ENCODE results near the gene SIPA1L3. TPM values are rescaled to one million over a fixed set of nuclear protein-coding genes. Genes with fewer than 3 reads are reported as not detected.
A peak's percentile ranks its signal among the peaks of the same experiment; 100 is the strongest.
"Not testable (repeated sequence)": the region's sequence is repeated elsewhere in the genome, so short reads cannot be mapped to it uniquely, and the experiment has no call there.

SIPA1L3 gene
- total RNA-seq, 1 experiment from 2014 or later, result 66.3 TPM

DNA sequence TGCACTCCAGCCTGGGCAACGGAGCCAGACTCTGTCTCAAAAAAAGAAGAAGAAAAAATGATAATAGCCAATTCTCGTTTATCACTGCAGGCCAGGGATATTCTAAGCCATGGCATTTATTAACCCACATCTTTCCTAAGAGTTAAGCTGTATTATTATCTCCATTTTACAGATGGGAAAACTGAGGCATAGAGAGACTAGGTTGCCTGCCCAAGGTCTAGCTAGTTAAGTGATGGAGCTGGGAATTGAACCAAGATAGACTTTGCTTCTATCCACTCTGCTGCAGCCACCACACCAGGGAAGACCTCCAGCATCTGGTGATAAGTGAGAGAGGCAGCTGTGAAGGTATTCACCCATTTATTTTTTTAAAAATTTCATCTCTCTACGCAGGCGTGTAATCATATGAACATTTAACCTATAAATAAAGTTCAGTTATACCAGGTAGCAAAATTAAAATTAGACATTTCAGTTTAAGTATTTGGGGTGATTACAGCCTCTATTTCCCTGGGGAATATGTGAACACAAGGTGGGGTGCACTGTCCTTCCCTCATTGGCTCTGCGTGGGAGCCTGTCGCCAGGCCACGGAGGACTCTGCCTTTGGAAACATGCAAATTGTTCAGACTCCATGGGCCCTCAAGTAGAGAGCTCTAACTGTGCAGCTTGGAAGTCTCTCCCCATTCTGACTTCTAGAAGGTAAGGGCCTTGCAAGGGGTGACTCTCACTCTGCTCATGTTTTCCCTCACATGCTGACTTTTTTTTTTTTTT is 157.8 kb downstream of the SIPA1L3 start:
- DNase-seq (ENCODE audit: low read depth, low spot score), result no peak
- Histone ChIP-seq H3K4me1 (ENCODE audit: control insufficient read depth, insufficient read depth, low read length) (0 out of 2 replicates have a peak, but pooled peaks cover 7% of the 10 kb centered on the region), H3K36me3 (ENCODE audit: control insufficient read depth, insufficient read depth, low read length) (no peaks in the 10 kb centered on the region), H3K9me3 (ENCODE audit: control insufficient read depth, insufficient read depth, low read depth, low read length) (no peaks in the 10 kb centered on the region), H3K27me3 (ENCODE audit: control insufficient read depth, insufficient read depth, low read length) (no peaks in the 10 kb centered on the region), H3K27ac (ENCODE audit: low read length) (no peak overlapping the region), H3K4me3 (ENCODE audit: low read depth in 2 of 2, low read length in 2 of 2) (no peak overlapping the region)
- no peak for TF ChIP-seq SIN3A (IDR thresholded peaks at IDR 0.05; ENCODE audit: borderline replicate concordance, insufficient read depth, low read depth, low read length)
- TF ChIP-seq, protein P1, sequence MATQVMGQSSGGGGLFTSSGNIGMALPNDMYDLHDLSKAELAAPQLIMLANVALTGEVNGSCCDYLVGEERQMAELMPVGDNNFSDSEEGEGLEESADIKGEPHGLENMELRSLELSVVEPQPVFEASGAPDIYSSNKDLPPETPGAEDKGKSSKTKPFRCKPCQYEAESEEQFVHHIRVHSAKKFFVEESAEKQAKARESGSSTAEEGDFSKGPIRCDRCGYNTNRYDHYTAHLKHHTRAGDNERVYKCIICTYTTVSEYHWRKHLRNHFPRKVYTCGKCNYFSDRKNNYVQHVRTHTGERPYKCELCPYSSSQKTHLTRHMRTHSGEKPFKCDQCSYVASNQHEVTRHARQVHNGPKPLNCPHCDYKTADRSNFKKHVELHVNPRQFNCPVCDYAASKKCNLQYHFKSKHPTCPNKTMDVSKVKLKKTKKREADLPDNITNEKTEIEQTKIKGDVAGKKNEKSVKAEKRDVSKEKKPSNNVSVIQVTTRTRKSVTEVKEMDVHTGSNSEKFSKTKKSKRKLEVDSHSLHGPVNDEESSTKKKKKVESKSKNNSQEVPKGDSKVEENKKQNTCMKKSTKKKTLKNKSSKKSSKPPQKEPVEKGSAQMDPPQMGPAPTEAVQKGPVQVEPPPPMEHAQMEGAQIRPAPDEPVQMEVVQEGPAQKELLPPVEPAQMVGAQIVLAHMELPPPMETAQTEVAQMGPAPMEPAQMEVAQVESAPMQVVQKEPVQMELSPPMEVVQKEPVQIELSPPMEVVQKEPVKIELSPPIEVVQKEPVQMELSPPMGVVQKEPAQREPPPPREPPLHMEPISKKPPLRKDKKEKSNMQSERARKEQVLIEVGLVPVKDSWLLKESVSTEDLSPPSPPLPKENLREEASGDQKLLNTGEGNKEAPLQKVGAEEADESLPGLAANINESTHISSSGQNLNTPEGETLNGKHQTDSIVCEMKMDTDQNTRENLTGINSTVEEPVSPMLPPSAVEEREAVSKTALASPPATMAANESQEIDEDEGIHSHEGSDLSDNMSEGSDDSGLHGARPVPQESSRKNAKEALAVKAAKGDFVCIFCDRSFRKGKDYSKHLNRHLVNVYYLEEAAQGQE (IDR thresholded peaks at IDR 0.05; ENCODE audit: insufficient read depth in 1 of 2, low read depth in 2 of 2, low read length in 1 of 2), result no peak
- TF ChIP-seq, protein P2, sequence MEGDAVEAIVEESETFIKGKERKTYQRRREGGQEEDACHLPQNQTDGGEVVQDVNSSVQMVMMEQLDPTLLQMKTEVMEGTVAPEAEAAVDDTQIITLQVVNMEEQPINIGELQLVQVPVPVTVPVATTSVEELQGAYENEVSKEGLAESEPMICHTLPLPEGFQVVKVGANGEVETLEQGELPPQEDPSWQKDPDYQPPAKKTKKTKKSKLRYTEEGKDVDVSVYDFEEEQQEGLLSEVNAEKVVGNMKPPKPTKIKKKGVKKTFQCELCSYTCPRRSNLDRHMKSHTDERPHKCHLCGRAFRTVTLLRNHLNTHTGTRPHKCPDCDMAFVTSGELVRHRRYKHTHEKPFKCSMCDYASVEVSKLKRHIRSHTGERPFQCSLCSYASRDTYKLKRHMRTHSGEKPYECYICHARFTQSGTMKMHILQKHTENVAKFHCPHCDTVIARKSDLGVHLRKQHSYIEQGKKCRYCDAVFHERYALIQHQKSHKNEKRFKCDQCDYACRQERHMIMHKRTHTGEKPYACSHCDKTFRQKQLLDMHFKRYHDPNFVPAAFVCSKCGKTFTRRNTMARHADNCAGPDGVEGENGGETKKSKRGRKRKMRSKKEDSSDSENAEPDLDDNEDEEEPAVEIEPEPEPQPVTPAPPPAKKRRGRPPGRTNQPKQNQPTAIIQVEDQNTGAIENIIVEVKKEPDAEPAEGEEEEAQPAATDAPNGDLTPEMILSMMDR (IDR thresholded peaks at IDR 0.05), result no peak
- TF ChIP-seq POLR2AphosphoS5 (IDR thresholded peaks at IDR 0.05; ENCODE audit: low read depth, low read length), result no peak
- TF ChIP-seq TCF7L2 (IDR thresholded peaks at IDR 0.05; ENCODE audit: low read depth, low read length), result no peak
- CTCF ChIA-PET, result interaction anchor here (0.7 kb wide), 1 partner anchor 607 kb away, joined by 12 read pairs; no protein-coding TSS in a partner anchor
- intact Hi-C loops (cut with micrococcal nuclease; ENCODE audit: unreplicated experiment), result no loop called here
- no peak for ATAC-seq
- POLR2A ChIA-PET, result interaction anchor here (0.6 to 0.7 kb wide), 2 partner anchors 25 to 132 kb away, joined by 7 to 11 read pairs; no protein-coding TSS in a partner anchor
- in situ Hi-C loops (cut with HindIII; ENCODE audit: low pct_unique_long_range_greater_than_20kb, low sequenced_read_pairs), result loop anchor here (5.0 kb wide), 1 partner anchor 68 kb away; no protein-coding TSS in a partner anchor
- TSS peak; percentile 62 for BruUV-seq (replicated peaks)

DNA sequence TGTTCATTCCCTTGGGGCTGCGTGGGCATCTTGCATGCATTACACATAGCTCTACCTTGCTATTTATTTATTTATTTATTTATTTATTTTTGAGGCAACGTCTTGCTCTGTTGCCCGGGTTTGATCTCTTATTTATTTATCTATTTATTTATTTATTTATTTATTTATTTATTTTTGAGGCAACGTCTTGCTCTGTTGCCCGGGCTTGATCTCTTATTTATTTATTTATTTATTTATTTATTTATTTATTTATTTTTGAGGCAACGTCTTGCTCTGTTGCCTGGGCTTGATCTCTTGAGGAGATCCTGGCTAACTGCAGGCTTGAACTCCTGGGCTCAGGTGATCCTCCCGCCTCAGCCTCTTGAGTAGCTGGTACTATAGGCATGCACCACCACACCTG is 158.8 kb downstream of the SIPA1L3 start:
- H3K36me3 ChIP-seq (ENCODE audit: control insufficient read depth, insufficient read depth, low read length); ATAC-seq; H3K4me1 ChIP-seq (ENCODE audit: control insufficient read depth, insufficient read depth, low read length); H3K4me3 ChIP-seq (ENCODE audit: low read depth in 2 of 2, low read length in 2 of 2); H3K27me3 ChIP-seq (ENCODE audit: control insufficient read depth, insufficient read depth, low read length); intact Hi-C loops (cut with micrococcal nuclease; ENCODE audit: unreplicated experiment); BruUV-seq (replicated peaks); H3K9me3 ChIP-seq (ENCODE audit: control insufficient read depth, insufficient read depth, low read depth, low read length); in situ Hi-C loops (cut with HindIII; ENCODE audit: low pct_unique_long_range_greater_than_20kb, low sequenced_read_pairs); DNase-seq (ENCODE audit: low read depth, low spot score); H3K27ac ChIP-seq (ENCODE audit: low read length): not testable (repeated sequence)
- ChIA-PET CTCF (interaction anchor here (0.5 to 0.7 kb wide), 4 partner anchors 57 to 1470 kb away, joined by 4 to 12 read pairs (median 5); no protein-coding TSS in a partner anchor), POLR2A (interaction anchor here (0.7 kb wide), 1 partner anchor 133 kb away, joined by 7 read pairs; no protein-coding TSS in a partner anchor)

DNA sequence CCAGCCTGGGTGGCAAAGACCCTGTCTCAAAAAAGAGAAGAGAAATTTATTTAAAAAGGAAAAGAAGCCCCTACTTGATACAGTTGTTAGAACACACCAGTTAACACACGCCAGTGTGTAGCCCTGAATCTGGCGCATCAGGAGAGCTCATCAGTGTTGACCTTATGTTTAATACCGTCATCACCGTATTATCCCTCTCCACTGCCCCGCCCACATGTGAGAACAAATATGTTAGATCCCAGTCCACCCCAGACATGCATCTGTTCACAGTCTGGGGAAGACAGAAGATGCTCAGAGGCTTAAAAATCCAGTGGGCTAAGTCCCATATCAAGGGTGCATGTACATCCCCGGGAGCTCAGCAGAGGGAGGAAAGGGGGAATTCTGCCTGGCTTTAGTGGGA is 161.8 kb downstream of the SIPA1L3 start:
- ATAC-seq (no peak), DNase-seq (ENCODE audit: low read depth, low spot score) (no peak)
- in situ Hi-C loops (cut with HindIII; ENCODE audit: low pct_unique_long_range_greater_than_20kb, low sequenced_read_pairs), result no loop called here
- TF ChIP-seq, protein P2 (IDR thresholded peaks at IDR 0.05), result no peak
- TF ChIP-seq SIN3A (IDR thresholded peaks at IDR 0.05; ENCODE audit: borderline replicate concordance, insufficient read depth, low read depth, low read length) (no peak), TCF7L2 (IDR thresholded peaks at IDR 0.05; ENCODE audit: low read depth, low read length) (no peak), POLR2AphosphoS5 (IDR thresholded peaks at IDR 0.05; ENCODE audit: low read depth, low read length) (no peak)
- TF ChIP-seq, protein P1 (IDR thresholded peaks at IDR 0.05; ENCODE audit: insufficient read depth in 1 of 2, low read depth in 2 of 2, low read length in 1 of 2), result no peak
- Histone ChIP-seq H3K27ac (ENCODE audit: low read length) (no peak overlapping the region), H3K36me3 (ENCODE audit: control insufficient read depth, insufficient read depth, low read length) (no peaks in the 10 kb centered on the region), H3K9me3 (ENCODE audit: control insufficient read depth, insufficient read depth, low read depth, low read length) (no peaks in the 10 kb centered on the region), H3K4me3 (ENCODE audit: low read depth in 2 of 2, low read length in 2 of 2) (no peak overlapping the region), H3K27me3 (ENCODE audit: control insufficient read depth, insufficient read depth, low read length) (no peaks in the 10 kb centered on the region), H3K4me1 (ENCODE audit: control insufficient read depth, insufficient read depth, low read length) (0 out of 2 replicates have a peak, but pooled peaks cover under 1% of the 10 kb centered on the region)
- CTCF ChIA-PET, result no interaction called here
- BruUV-seq (replicated peaks), result no TSS peak
- POLR2A ChIA-PET, result no interaction called here
- intact Hi-C loops (cut with micrococcal nuclease; ENCODE audit: unreplicated experiment), result no loop called here

Measured in Panc1 (cell line).